OCI-LY7 (cell line): Measurements from ENCODE around the gene CHEK2.

Source experiments
- EZH2phosphoT487 ChIP-seq: fragments of 200-600 bp; sonication (generic); IDR thresholded peaks from 2 replicates; pipeline ENCODE4 v1.6.1; 2018; ENCODE audit warnings: low read depth, borderline replicate concordance, mild to moderate bottlenecking, mixed run types, antibody characterized with exemption, low read length, moderate library complexity, mixed read lengths
- TF ChIP-seq, protein P1 (sequence below): fragments of 200-600 bp; sonication (generic); conservative IDR thresholded peaks from 2 replicates; pipeline ENCODE4 v1.5.1; 2014; ENCODE audit warnings: mild to moderate bottlenecking, antibody characterized with exemption, low read length, moderate library complexity, mixed read lengths

DNA sequence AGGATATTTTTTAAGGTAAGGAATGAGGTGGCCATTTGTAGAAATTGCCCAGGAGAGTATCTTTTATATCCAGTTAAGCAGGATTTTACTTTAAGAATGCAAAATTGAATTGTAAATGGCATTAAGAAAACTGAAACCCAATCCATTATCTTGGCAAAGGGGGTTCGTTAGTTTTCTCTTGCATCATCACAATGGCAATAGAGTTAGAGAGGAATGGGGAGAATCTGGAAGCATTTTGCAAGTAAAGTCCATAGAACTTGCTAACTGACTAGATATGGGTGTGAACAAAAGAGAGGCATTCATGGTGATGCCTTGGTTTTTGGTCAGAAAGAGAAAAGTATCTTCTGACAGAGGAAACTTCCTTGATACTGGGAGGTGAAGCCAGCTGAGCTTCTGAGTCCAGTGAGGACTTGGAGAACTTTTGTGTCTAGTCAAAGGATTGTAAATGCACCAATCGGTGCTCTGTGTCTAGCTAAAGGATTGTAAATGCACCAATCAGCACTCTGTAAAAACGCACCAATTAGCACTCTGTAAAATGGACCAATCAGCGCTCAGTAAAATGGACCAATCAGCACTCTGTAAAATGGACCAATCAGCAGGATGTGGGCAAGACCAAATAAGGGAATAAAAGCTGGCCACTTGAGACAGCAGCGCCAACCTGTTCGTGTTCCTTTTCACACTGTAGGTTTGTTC, 27.2 kb upstream of the CHEK2 start:
- TF ChIP-seq, protein P1, sequence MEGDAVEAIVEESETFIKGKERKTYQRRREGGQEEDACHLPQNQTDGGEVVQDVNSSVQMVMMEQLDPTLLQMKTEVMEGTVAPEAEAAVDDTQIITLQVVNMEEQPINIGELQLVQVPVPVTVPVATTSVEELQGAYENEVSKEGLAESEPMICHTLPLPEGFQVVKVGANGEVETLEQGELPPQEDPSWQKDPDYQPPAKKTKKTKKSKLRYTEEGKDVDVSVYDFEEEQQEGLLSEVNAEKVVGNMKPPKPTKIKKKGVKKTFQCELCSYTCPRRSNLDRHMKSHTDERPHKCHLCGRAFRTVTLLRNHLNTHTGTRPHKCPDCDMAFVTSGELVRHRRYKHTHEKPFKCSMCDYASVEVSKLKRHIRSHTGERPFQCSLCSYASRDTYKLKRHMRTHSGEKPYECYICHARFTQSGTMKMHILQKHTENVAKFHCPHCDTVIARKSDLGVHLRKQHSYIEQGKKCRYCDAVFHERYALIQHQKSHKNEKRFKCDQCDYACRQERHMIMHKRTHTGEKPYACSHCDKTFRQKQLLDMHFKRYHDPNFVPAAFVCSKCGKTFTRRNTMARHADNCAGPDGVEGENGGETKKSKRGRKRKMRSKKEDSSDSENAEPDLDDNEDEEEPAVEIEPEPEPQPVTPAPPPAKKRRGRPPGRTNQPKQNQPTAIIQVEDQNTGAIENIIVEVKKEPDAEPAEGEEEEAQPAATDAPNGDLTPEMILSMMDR = no peak
- TF ChIP-seq EZH2phosphoT487 = no peak
